Ectodermal cell (in vitro differentiated cells): Measurements from ENCODE around the gene FLVCR1.
"Not testable (repeated sequence)": the region's sequence is repeated elsewhere in the genome, so short reads cannot be mapped to it uniquely, and the experiment has no call there.

ENCODE experiments used
- H3K27ac ChIP-seq: 2 replicates; pipeline ENCODE4 v1.7.0; 2013; ENCODE audit warnings: mild to moderate bottlenecking, low read depth, low read length; ENCODE audit not compliant: insufficient read depth, poor library complexity, severe bottlenecking
- H3K27me3 ChIP-seq: 2 replicates; pipeline ENCODE4 v1.7.0; 2013; ENCODE audit warnings: mild to moderate bottlenecking, low read length; ENCODE audit not compliant: insufficient read depth, control insufficient read depth, poor library complexity, severe bottlenecking
- H3K36me3 ChIP-seq: one replicate; pipeline ENCODE4 v1.7.0; 2013; ENCODE audit warnings: low read length; ENCODE audit not compliant: control insufficient read depth, insufficient read depth
- H3K4me1 ChIP-seq: one replicate; pipeline ENCODE4 v1.7.0; 2013; ENCODE audit warnings: low read length; ENCODE audit not compliant: control insufficient read depth, insufficient read depth
- H3K4me3 ChIP-seq: 2 replicates; pipeline ENCODE4 v1.7.0; 2013; ENCODE audit warnings: low read depth, low read length, control low read depth; ENCODE audit not compliant: insufficient read depth
- H3K9me3 ChIP-seq: 2 replicates; pipeline ENCODE4 v1.7.0; 2013; ENCODE audit warnings: mild to moderate bottlenecking, low read length, moderate library complexity; ENCODE audit not compliant: control insufficient read depth
- WGBS, 2 experiments: methylation state at CpG; one replicate each; pipeline ENCODE4 v1.1.7; 2013; ENCODE audit warnings: missing lambda C conversion rate in 2 of 2; 5-methylcytosine and 5-hydroxymethylcytosine counted together

The FLVCR1 gene

GRCh38 chr1:212892108-212892507 lies 34.0 kb downstream of the FLVCR1 start:
- H3K4me3 ChIP-seq = no peak overlapping the region
- H3K9me3 ChIP-seq = no peaks in the 10 kb centered on the region
- no peak overlapping the region for H3K27ac ChIP-seq
- H3K36me3 ChIP-seq = peaks cover 46% of the 10 kb centered on the region
- no peaks in the 10 kb centered on the region for H3K27me3 ChIP-seq
- WGBS, 2 experiments = 100% methylated on average over 1 of the region's 1 CpG
- no peaks in the 10 kb centered on the region for H3K4me1 ChIP-seq

- Histone ChIP-seq H3K9me3 (peaks cover 5% of the 10 kb centered on the region), H3K4me1 (no peaks in the 10 kb centered on the region), H3K27me3 (no peaks in the 10 kb centered on the region), H3K4me3 (no peak overlapping the region), H3K36me3 (peaks cover 36% of the 10 kb centered on the region), H3K27ac (no peak overlapping the region)
- 82 to 100% methylated on average over 1 of the region's 1 CpG for WGBS, 2 experiments
Measured at GRCh38 chr1:212899845-212900244, 41.8 kb downstream of the FLVCR1 start.

GRCh38 chr1:212901290-212901689 lies 43.2 kb downstream of the FLVCR1 start:
- H3K27me3 ChIP-seq = no peaks in the 10 kb centered on the region
- no peak overlapping the region for H3K4me3 ChIP-seq
- no peaks in the 10 kb centered on the region for H3K4me1 ChIP-seq
- no peak overlapping the region for H3K27ac ChIP-seq
- WGBS, 2 experiments = 79 to 98% methylated on average over 1 to 2 of the region's 2 CpGs
- H3K36me3 ChIP-seq = peaks cover 28% of the 10 kb centered on the region
- peaks cover 5% of the 10 kb centered on the region for H3K9me3 ChIP-seq

GRCh38 chr1:212902054-212902453 lies 44.0 kb downstream of the FLVCR1 start:
- H3K4me1 ChIP-seq = peaks cover under 1% of the 10 kb centered on the region
- 93 to 100% methylated on average over 1 of the region's 3 CpGs for WGBS, 2 experiments
- no peak overlapping the region for H3K27ac ChIP-seq
- H3K9me3 ChIP-seq = peaks cover 5% of the 10 kb centered on the region
- no peak overlapping the region for H3K4me3 ChIP-seq
- peaks cover 23% of the 10 kb centered on the region for H3K36me3 ChIP-seq
- H3K27me3 ChIP-seq = no peaks in the 10 kb centered on the region

- H3K27me3 ChIP-seq = no peaks in the 10 kb centered on the region
Measured at GRCh38 chr1:212903664-212904063, 45.6 kb downstream of the FLVCR1 start.

GRCh38 chr1:212908071-212908470 lies 50.0 kb downstream of the FLVCR1 start:
- H3K27me3 ChIP-seq, H3K4me1 ChIP-seq, H3K36me3 ChIP-seq, H3K9me3 ChIP-seq, H3K4me3 ChIP-seq, H3K27ac ChIP-seq: not testable (repeated sequence)
- 48% methylated on average over 11 to 12 of the region's 12 CpGs for WGBS, 2 experiments

More at GRCh38 chr1:212903664-212904063, 45.6 kb downstream of the FLVCR1 start:
- Histone ChIP-seq H3K9me3 (peaks cover 5% of the 10 kb centered on the region), H3K4me1 (peaks cover 4% of the 10 kb centered on the region), H3K36me3 (peaks cover 11% of the 10 kb centered on the region), H3K4me3 (no peak overlapping the region), H3K27ac (no peak overlapping the region)
- WGBS, 2 experiments = no CpG with 5 or more reads among the region's 1 CpG

- WGBS, 2 experiments = 89 to 94% methylated on average over 2 to 3 of the region's 3 CpGs
- Histone ChIP-seq H3K36me3 (no peaks in the 10 kb centered on the region), H3K4me1 (peaks cover 4% of the 10 kb centered on the region), H3K9me3 (no peaks in the 10 kb centered on the region), H3K4me3 (no peak overlapping the region), H3K27me3 (no peaks in the 10 kb centered on the region), H3K27ac (no peak overlapping the region)
Measured at GRCh38 chr1:212908971-212909370, 50.9 kb downstream of the FLVCR1 start.

GRCh38 chr1:212909652-212910063 lies 51.6 kb downstream of the FLVCR1 start:
- peaks cover 5% of the 10 kb centered on the region for H3K4me1 ChIP-seq
- H3K27ac ChIP-seq = no peak overlapping the region
- no peak overlapping the region for H3K4me3 ChIP-seq
- H3K9me3 ChIP-seq = no peaks in the 10 kb centered on the region
- WGBS, 2 experiments = 49 to 53% methylated on average over 2 to 3 of the region's 3 CpGs
- H3K27me3 ChIP-seq = no peaks in the 10 kb centered on the region
- H3K36me3 ChIP-seq = no peaks in the 10 kb centered on the region

- H3K4me3 ChIP-seq, H3K36me3 ChIP-seq, H3K9me3 ChIP-seq, H3K27me3 ChIP-seq, H3K27ac ChIP-seq: not testable (repeated sequence)
- 29 to 34% methylated on average over 8 to 9 of the region's 10 CpGs for WGBS, 2 experiments
- H3K4me1 ChIP-seq = peaks cover 10% of the 10 kb centered on the region
Measured at GRCh38 chr1:212910213-212910612, 52.1 kb downstream of the FLVCR1 start.

GRCh38 chr1:212913638-212914037 lies 55.6 kb downstream of the FLVCR1 start:
- H3K4me1 ChIP-seq = peaks cover 18% of the 10 kb centered on the region
- H3K36me3 ChIP-seq, H3K27ac ChIP-seq, H3K9me3 ChIP-seq, H3K4me3 ChIP-seq, H3K27me3 ChIP-seq: not testable (repeated sequence)
- WGBS, 2 experiments = 11 to 23% methylated on average over 1 of the region's 3 CpGs

GRCh38 chr1:212914110-212914509 lies 56.0 kb downstream of the FLVCR1 start:
- not testable (repeated sequence) for H3K9me3 ChIP-seq, H3K27ac ChIP-seq, H3K27me3 ChIP-seq, H3K36me3 ChIP-seq, H3K4me3 ChIP-seq
- H3K4me1 ChIP-seq = peaks cover 18% of the 10 kb centered on the region
- WGBS, 2 experiments = 35 to 51% methylated on average over 2 to 3 of the region's 5 CpGs
